Measurements from ENCODE around the gene SLC37A1.

DNA sequence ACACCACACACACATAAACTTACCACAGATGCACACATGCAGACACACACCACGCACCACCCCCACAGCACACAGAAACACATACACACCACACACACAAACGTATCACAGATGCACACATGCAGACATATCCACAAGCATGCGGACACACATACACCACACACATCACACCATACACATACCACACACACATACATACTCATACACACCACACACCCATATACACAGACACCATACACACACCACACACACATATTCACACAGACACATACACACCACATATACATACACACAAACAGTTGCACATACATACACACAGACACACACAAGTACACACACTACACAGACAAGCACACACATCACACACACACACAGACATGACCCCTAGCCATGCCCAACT is 102.3 kb downstream of the SLC37A1 start:
- TF ChIP-seq, protein P1, sequence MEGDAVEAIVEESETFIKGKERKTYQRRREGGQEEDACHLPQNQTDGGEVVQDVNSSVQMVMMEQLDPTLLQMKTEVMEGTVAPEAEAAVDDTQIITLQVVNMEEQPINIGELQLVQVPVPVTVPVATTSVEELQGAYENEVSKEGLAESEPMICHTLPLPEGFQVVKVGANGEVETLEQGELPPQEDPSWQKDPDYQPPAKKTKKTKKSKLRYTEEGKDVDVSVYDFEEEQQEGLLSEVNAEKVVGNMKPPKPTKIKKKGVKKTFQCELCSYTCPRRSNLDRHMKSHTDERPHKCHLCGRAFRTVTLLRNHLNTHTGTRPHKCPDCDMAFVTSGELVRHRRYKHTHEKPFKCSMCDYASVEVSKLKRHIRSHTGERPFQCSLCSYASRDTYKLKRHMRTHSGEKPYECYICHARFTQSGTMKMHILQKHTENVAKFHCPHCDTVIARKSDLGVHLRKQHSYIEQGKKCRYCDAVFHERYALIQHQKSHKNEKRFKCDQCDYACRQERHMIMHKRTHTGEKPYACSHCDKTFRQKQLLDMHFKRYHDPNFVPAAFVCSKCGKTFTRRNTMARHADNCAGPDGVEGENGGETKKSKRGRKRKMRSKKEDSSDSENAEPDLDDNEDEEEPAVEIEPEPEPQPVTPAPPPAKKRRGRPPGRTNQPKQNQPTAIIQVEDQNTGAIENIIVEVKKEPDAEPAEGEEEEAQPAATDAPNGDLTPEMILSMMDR (IDR thresholded peaks at IDR 0.05): no peak
- no peak for TF ChIP-seq ZFX (IDR thresholded peaks at IDR 0.05; ENCODE audit: borderline replicate concordance)

All from 22Rv1 (cell line).